WTC11 (cell line): ENCODE measurements around the gene IFNK. TPM values are rescaled to one million over a fixed set of nuclear protein-coding genes. Genes with fewer than 3 reads are reported as not detected.

Experiments
- ATAC-seq: fragments of 200-7000 bp; cut with Tn5 transposase; 2 replicates; pipeline ENCODE4 v1.10.0; 2021; ENCODE audit warnings: mild to moderate bottlenecking, moderate library complexity
- CTCF ChIA-PET: fragments of 300-600 bp; sonication (Branson Sonifier 250); formaldehyde crosslinking; loops from one replicate; lab custom pipeline; 2021; ENCODE audit warnings: antibody characterized with exemption; lab: Charles Lee
- POLR2A ChIA-PET: fragments of 350-600 bp; sonication (Branson Sonifier 250); formaldehyde crosslinking; loops from one replicate; lab custom pipeline; 2021; ENCODE audit warnings: antibody characterized with exemption; lab: Charles Lee
- DNase-seq: peaks from one replicate; pipeline ENCODE4 v3.0.0; 2021; ENCODE audit warnings: low spot score
- H3K27ac Mint-ChIP-seq: 2 replicates; pipeline ENCODE4 v1.8.0; 2021; ENCODE audit warnings: mixed read lengths
- H3K27me3 Mint-ChIP-seq: 2 replicates; pipeline ENCODE4 v1.8.0; 2021; ENCODE audit warnings: low read depth, mild to moderate bottlenecking, moderate library complexity, mixed read lengths
- H3K36me3 Mint-ChIP-seq: 2 replicates; pipeline ENCODE4 v1.8.0; 2021; ENCODE audit warnings: mixed read lengths
- H3K4me1 Mint-ChIP-seq: 2 replicates; pipeline ENCODE4 v1.8.0; 2022; ENCODE audit warnings: mixed read lengths
- H3K4me3 Mint-ChIP-seq: 2 replicates; pipeline ENCODE4 v1.8.0; 2021; ENCODE audit warnings: mild to moderate bottlenecking, moderate library complexity, mixed read lengths
- H3K9me3 Mint-ChIP-seq: 2 replicates; pipeline ENCODE4 v1.8.0; 2021; ENCODE audit warnings: mixed read lengths
- CDX4 ChIP-seq: fragments of 250-450 bp; sonication (Bioruptor Pico); IDR thresholded peaks from 2 replicates; pipeline ENCODE4 v1.9.0; 2021; ENCODE audit warnings: moderate library complexity, mild to moderate bottlenecking, inconsistent platforms, borderline replicate concordance
- ELF4 ChIP-seq: sonication (generic); formaldehyde crosslinking; IDR thresholded peaks from 2 replicates; pipeline ENCODE4 v1.8.1; 2022; ENCODE audit warnings: low read depth, mild to moderate bottlenecking, moderate library complexity, missing genetic modification reagents
- EMX1 ChIP-seq: fragments of 250-450 bp; sonication (Bioruptor Pico); IDR thresholded peaks from 2 replicates; pipeline ENCODE4 v1.8.0; 2021; ENCODE audit warnings: mild to moderate bottlenecking
- FOXJ3 ChIP-seq: sonication (generic); formaldehyde crosslinking; IDR thresholded peaks from 2 replicates; pipeline ENCODE4 v1.9.0; 2021; ENCODE audit warnings: missing genetic modification reagents, mild to moderate bottlenecking, borderline replicate concordance
- FOXK1 ChIP-seq: sonication (generic); formaldehyde crosslinking; IDR thresholded peaks from 2 replicates; pipeline ENCODE4 v1.8.0; 2022; ENCODE audit warnings: mild to moderate bottlenecking, moderate library complexity, missing genetic modification reagents
- FOXP1 ChIP-seq: sonication (generic); formaldehyde crosslinking; IDR thresholded peaks from 2 replicates; pipeline ENCODE4 v1.8.0; 2022; ENCODE audit warnings: missing genetic modification reagents, mild to moderate bottlenecking, moderate library complexity, borderline replicate concordance
- GTF2I ChIP-seq: fragments of 250-450 bp; sonication (Bioruptor Pico); conservative IDR thresholded peaks from 2 replicates; pipeline ENCODE4 v1.4.0; 2021; ENCODE audit warnings: mild to moderate bottlenecking
- HMGA2 ChIP-seq: fragments of 250-450 bp; sonication (Bioruptor Pico); IDR thresholded peaks from 2 replicates; pipeline ENCODE4 v1.4.0; 2021; ENCODE audit warnings: mild to moderate bottlenecking, moderate library complexity
- HMGXB4 ChIP-seq: sonication (generic); formaldehyde crosslinking; IDR thresholded peaks from 2 replicates; pipeline ENCODE4 v1.8.1; 2023; ENCODE audit warnings: mild to moderate bottlenecking, moderate library complexity, missing genetic modification reagents
- JAZF1 ChIP-seq: fragments of 250-450 bp; sonication (Bioruptor Pico); IDR thresholded peaks from 2 replicates; pipeline ENCODE4 v1.9.0; 2021; ENCODE audit warnings: moderate library complexity, mild to moderate bottlenecking, inconsistent platforms
- RORB ChIP-seq: fragments of 250-450 bp; sonication (Bioruptor Pico); IDR thresholded peaks from 2 replicates; pipeline ENCODE4 v1.9.0; 2021; ENCODE audit warnings: mild to moderate bottlenecking
- TEAD4 ChIP-seq: sonication (generic); formaldehyde crosslinking; IDR thresholded peaks from 2 replicates; pipeline ENCODE4 v1.8.0; 2022; ENCODE audit warnings: mild to moderate bottlenecking, missing genetic modification reagents
- ZNF219 ChIP-seq: sonication (generic); formaldehyde crosslinking; IDR thresholded peaks from 2 replicates; pipeline ENCODE4 v1.8.0; 2023; ENCODE audit warnings: missing genetic modification reagents, mild to moderate bottlenecking, borderline replicate concordance
- ZNF232 ChIP-seq: sonication (generic); formaldehyde crosslinking; IDR thresholded peaks from 2 replicates; pipeline ENCODE4 v1.8.0; 2022; ENCODE audit warnings: mild to moderate bottlenecking, missing genetic modification reagents
- ZNF396 ChIP-seq: fragments of 250-450 bp; sonication (Bioruptor Pico); IDR thresholded peaks from 2 replicates; pipeline ENCODE4 v1.8.0; 2021; ENCODE audit warnings: mild to moderate bottlenecking, moderate library complexity, borderline replicate concordance
- total RNA-seq: library from RNA; stranded (reverse); gene quantifications from 3 replicates; pipeline ENCODE4 v1.2.3, GENCODE V29; 2021
- TF ChIP-seq, protein P1 (sequence below): sonication (generic); formaldehyde crosslinking; conservative IDR thresholded peaks from 2 replicates; pipeline ENCODE4 v1.8.1; 2023; ENCODE audit warnings: mild to moderate bottlenecking, low read depth, missing genetic modification reagents, moderate library complexity
- TF ChIP-seq, protein P2 (sequence below): sonication (generic); formaldehyde crosslinking; IDR thresholded peaks from 2 replicates; pipeline ENCODE4 v1.8.1; 2023; ENCODE audit warnings: mild to moderate bottlenecking, missing genetic modification reagents
- TF ChIP-seq, protein P3 (sequence below): sonication (generic); formaldehyde crosslinking; IDR thresholded peaks from 2 replicates; pipeline ENCODE4 v1.8.1; 2022; ENCODE audit warnings: mild to moderate bottlenecking, moderate library complexity, missing genetic modification reagents
- TF ChIP-seq, protein P4 (sequence below): sonication (generic); formaldehyde crosslinking; IDR thresholded peaks from 2 replicates; pipeline ENCODE4 v1.8.1; 2023; ENCODE audit warnings: mild to moderate bottlenecking, missing genetic modification reagents, moderate library complexity

The IFNK gene
- total RNA-seq, 1 experiment from 2014 or later: not detected

DNA sequence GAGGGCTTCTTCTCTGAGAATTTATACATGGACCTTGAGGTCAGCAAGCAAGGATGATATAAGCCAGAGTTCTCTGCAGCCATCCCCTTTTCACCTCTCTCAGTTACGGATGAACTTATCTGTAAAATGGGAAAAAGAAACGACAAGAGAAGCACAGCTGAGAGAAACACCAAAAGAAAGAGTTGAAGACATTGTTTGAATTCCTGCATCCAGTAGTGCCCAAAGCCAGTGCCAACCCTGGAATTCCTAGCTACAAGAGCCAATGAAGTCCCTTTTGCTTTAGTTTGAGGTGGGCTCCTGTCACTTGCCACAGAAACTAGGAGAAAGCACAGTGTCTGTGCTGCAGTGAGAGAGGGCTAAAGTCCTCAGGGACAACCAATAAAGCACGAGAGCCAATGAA is 12.1 kb downstream of the IFNK start:
- TF ChIP-seq ZNF232 (CRISPR knock-in tag) (no peak), JAZF1 (no peak), HMGXB4 (CRISPR knock-in tag) (no peak), GTF2I (no peak), TEAD4 (CRISPR knock-in tag) (no peak), EMX1 (CRISPR knock-in tag) (no peak), HMGA2 (CRISPR knock-in tag) (no peak), FOXP1 (CRISPR knock-in tag) (no peak), ZNF219 (CRISPR knock-in tag) (no peak), ZNF396 (CRISPR knock-in tag) (no peak), FOXK1 (CRISPR knock-in tag) (no peak), RORB (CRISPR knock-in tag) (no peak), FOXJ3 (CRISPR knock-in tag) (no peak), CDX4 (CRISPR knock-in tag) (no peak), ELF4 (no peak)
- TF ChIP-seq, protein P1, sequence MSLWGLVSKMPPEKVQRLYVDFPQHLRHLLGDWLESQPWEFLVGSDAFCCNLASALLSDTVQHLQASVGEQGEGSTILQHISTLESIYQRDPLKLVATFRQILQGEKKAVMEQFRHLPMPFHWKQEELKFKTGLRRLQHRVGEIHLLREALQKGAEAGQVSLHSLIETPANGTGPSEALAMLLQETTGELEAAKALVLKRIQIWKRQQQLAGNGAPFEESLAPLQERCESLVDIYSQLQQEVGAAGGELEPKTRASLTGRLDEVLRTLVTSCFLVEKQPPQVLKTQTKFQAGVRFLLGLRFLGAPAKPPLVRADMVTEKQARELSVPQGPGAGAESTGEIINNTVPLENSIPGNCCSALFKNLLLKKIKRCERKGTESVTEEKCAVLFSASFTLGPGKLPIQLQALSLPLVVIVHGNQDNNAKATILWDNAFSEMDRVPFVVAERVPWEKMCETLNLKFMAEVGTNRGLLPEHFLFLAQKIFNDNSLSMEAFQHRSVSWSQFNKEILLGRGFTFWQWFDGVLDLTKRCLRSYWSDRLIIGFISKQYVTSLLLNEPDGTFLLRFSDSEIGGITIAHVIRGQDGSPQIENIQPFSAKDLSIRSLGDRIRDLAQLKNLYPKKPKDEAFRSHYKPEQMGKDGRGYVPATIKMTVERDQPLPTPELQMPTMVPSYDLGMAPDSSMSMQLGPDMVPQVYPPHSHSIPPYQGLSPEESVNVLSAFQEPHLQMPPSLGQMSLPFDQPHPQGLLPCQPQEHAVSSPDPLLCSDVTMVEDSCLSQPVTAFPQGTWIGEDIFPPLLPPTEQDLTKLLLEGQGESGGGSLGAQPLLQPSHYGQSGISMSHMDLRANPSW (CRISPR knock-in tag): no peak
- TF ChIP-seq, protein P2, sequence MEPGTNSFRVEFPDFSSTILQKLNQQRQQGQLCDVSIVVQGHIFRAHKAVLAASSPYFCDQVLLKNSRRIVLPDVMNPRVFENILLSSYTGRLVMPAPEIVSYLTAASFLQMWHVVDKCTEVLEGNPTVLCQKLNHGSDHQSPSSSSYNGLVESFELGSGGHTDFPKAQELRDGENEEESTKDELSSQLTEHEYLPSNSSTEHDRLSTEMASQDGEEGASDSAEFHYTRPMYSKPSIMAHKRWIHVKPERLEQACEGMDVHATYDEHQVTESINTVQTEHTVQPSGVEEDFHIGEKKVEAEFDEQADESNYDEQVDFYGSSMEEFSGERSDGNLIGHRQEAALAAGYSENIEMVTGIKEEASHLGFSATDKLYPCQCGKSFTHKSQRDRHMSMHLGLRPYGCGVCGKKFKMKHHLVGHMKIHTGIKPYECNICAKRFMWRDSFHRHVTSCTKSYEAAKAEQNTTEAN (CRISPR knock-in tag): no peak
- TF ChIP-seq, protein P3, sequence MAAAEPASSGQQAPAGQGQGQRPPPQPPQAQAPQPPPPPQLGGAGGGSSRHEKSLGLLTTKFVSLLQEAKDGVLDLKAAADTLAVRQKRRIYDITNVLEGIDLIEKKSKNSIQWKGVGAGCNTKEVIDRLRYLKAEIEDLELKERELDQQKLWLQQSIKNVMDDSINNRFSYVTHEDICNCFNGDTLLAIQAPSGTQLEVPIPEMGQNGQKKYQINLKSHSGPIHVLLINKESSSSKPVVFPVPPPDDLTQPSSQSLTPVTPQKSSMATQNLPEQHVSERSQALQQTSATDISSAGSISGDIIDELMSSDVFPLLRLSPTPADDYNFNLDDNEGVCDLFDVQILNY (CRISPR knock-in tag): no peak
- TF ChIP-seq, protein P4, sequence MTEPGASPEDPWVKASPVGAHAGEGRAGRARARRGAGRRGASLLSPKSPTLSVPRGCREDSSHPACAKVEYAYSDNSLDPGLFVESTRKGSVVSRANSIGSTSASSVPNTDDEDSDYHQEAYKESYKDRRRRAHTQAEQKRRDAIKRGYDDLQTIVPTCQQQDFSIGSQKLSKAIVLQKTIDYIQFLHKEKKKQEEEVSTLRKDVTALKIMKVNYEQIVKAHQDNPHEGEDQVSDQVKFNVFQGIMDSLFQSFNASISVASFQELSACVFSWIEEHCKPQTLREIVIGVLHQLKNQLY (CRISPR knock-in tag): no peak
- TF ChIP-seq, all 79 proteins: peak for 0
- DNase-seq: no peak
- no peaks in the 10 kb centered on the region for H3K9me3 Mint-ChIP-seq
- H3K36me3 Mint-ChIP-seq: peaks cover 2% of the 10 kb centered on the region; the same call in 1 of the 2 replicates
- CTCF ChIA-PET: interaction anchor here (0.5 to 2.4 kb wide), 9 partner anchors 11 to 401 kb away, joined by 3 to 22 read pairs (median 4); no protein-coding TSS in a partner anchor
- POLR2A ChIA-PET: interaction anchor here (1.2 kb wide), 1 partner anchor 46 kb away, joined by 3 read pairs; no protein-coding TSS in a partner anchor
- no peak overlapping the region for H3K4me3 Mint-ChIP-seq
- H3K27ac Mint-ChIP-seq: no peak overlapping the region
- H3K27me3 Mint-ChIP-seq: no peaks in the 10 kb centered on the region
- H3K4me1 Mint-ChIP-seq: peaks cover 26% of the 10 kb centered on the region
- no peak for ATAC-seq
